HL-60 (cell line): Measurements from ENCODE around the gene XKR8.

Experiments used
- CTCF ChIP-seq: IDR thresholded peaks from one replicate; pipeline ENCODE4 v1.5.1; 2011; ENCODE audit warnings: low read length, control low read depth, inconsistent platforms; ENCODE audit not compliant: insufficient read depth
- GABPA ChIP-seq: IDR thresholded peaks from 2 replicates; pipeline ENCODE4 v1.6.1; 2012; ENCODE audit warnings: low read depth
- POLR2AphosphoS5 ChIP-seq: IDR thresholded peaks from 2 replicates; pipeline ENCODE4 v1.6.1; 2012; ENCODE audit warnings: low read depth
- REST ChIP-seq: IDR thresholded peaks from 2 replicates; pipeline ENCODE4 v1.6.1; 2012; ENCODE audit warnings: low read depth; ENCODE audit not compliant: insufficient replicate concordance
- SPI1 ChIP-seq: IDR thresholded peaks from 2 replicates; pipeline ENCODE4 v1.6.1; 2012; ENCODE audit warnings: low read depth, mild to moderate bottlenecking, borderline replicate concordance

DNA sequence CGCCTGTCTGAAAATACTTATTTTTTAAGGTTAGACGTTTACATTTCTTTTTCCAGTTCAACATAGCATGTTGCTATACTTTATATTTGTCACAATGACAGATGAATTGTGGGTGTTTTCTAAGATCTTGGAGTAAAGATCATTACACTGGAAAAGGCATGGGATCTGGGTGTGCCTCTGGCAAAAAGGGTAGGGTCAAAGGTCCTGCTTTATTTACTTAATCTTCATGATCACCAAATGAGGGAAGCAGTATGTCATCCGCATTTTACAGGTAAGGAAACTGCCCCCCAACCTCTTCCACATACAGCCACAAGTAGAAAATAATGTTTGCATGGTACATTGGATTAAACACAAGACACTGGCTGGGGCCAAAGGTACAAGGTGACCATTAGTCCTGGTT lies 37.5 kb upstream of the XKR8 start:
- TF ChIP-seq POLR2AphosphoS5 (no peak), CTCF (no peak), REST (no peak), GABPA (no peak), SPI1 (no peak)
